DMS114 treated with DMSO at 0.1 percent for 48 hours (cell line): ENCODE data around the gene CPA4.

Experiments used
- DNase-seq: peaks from one replicate; lab custom pipeline; 2025; ENCODE audit not compliant: unreplicated experiment; lab: John Stamatoyannopoulos, UW

CPA4 gene

GRCh38 chr7:130344271-130344866, 51.4 kb downstream of the CPA4 start, which contains the start of gene CPA5:
Gene CPA5 (plus strand): TSS chr7:130344816. CDS start chr7:130346486, 1,670 bp downstream.
- no peak for DNase-seq

DNA sequence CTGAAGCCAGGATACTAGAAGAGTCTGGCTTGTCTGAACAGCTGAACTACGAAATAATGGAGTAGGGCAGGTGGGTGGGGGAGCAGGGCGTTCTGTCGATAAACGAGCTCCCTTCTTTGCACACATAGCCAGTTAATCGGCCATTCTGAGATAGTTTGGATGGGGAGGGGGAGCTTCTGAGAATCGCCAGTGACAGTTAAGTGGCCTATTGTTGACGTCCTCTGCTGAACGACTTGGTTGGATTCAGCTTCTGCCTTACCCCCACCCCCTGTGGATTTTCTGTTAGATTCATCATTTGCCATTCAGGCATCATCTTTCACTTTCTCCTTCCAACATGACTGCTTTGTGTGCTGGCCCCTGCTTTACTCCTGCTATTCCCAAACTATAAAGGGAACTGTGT, 52.2 kb downstream of the CPA4 start:
- DNase-seq = no peak

- no peak for DNase-seq
Measured at GRCh38 chr7:130345725-130346124, 52.8 kb downstream of the CPA4 start.

- DNase-seq = no peak
Measured at GRCh38 chr7:130346177-130346905, 53.4 kb downstream of the CPA4 start.

- DNase-seq = no peak
Measured at GRCh38 chr7:130346941-130347340, 54.0 kb downstream of the CPA4 start.

- no peak for DNase-seq
Measured at GRCh38 chr7:130349911-130350782, 57.2 kb downstream of the CPA4 start.

GRCh38 chr7:130350945-130351790, 58.2 kb downstream of the CPA4 start:
- DNase-seq = no peak

GRCh38 chr7:130351791-130352090, 58.8 kb downstream of the CPA4 start:
- DNase-seq = no peak

- no peak for DNase-seq
Measured at GRCh38 chr7:130352194-130353074, 59.5 kb downstream of the CPA4 start.

GRCh38 chr7:130353196-130353595, 60.2 kb downstream of the CPA4 start:
- no peak for DNase-seq

DNA sequence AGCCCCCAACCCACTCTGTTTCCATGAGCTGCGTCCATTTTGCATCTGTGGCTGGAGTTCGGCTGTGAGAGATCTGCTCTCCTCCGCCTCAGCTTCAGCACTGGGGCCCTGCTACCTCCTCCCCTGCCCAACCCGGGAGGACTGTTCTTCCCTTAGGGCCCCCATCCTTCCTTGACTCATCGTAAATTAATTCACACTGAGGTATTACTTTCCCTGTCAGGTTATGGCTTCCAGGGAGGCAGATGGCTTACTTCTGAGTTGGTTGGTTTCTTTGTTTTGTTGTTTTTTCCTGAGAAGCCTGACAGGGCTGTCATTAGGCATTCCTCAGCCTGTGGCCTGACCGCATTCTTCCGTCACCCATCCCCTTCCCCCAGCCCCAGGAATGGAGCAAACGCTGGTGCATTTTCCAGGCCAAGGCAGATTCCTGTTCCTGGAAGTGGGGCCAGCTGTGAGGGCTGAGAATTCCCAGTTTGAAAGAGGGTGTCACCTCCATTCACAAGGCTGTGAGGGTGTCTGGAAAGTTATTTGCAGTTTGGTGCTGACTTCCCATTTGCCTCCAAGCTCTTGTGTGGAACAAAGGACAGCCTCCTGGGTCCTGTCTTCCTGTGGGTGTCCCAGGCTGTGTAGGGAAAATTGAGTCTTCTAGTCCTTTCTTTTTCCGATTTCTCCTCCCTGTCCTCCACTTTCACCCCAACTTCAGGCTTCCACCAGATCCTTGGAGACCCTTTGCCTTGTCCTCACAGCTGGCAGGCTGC, 63.3 kb downstream of the CPA4 start:
- no peak for DNase-seq

GRCh38 chr7:130356876-130357611, 64.1 kb downstream of the CPA4 start:
- DNase-seq = no peak

DNA sequence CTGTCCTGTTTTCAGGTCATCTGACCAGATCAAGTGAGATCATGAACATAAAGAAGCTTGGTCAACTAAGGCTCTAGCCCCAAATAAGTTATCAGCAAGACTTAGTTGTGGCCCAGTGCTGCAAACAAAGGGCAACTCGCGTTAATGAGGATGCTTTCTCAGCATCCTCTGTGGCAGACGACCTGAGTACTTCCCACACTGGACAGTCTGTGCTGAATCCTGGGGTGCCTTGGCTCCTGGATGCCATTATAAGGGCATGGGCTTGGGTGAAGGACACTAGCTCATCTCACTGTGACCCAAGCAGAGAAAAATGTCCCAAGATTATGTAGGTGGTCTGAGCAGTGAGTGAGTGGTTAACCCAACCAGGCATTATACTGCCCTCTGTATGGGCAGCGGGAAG, 65.5 kb downstream of the CPA4 start:
- no peak for DNase-seq

- no peak for DNase-seq
Measured at GRCh38 chr7:130359276-130359857, 66.4 kb downstream of the CPA4 start.

GRCh38 chr7:130360518-130360917, 67.6 kb downstream of the CPA4 start:
- DNase-seq = no peak

- DNase-seq = no peak
Measured at GRCh38 chr7:130361681-130362080, 68.7 kb downstream of the CPA4 start.

DNA sequence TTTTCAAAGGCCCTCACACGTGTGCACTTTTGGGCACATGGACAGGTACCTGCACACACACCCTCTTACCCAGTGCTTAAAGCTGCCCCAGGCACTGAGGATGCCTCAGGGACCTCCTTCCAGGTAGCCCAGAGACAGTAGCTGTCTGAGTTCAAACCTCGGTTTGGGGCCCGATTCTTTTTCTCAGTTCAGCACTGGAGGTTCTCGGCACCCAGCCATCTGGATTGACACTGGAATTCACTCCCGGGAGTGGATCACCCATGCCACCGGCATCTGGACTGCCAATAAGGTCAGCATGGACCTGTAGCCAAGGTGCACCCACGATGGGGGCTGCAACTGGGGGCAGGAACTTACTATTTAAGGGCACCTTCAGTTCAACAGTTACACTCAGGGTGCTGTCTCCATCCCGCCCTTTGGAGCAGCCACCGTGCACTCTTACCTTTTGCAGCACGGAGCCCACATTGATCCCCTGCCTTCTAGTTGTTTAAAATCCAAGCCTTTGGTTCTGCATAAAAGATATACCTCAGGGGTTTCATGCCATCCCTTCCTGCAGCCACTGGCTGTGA, 69.4 kb downstream of the CPA4 start:
- no peak for DNase-seq
